Esophagus muscularis mucosa (tissue), 4 donors: Measurements from ENCODE around the gene KIAA1958. TPM values are rescaled to one million over a fixed set of nuclear protein-coding genes. Genes with fewer than 3 reads are reported as not detected.

Experiments
- DNase-seq: peaks from one replicate; pipeline ENCODE4 v3.0.0-alpha.2; 2017; ENCODE audit errors: extremely low spot score
- H3K27ac ChIP-seq, 4 donors: fragments of 200-600 bp; sonication (generic); replicated peaks in 1 of 4; 1 replicate in 3 of 4; 2 replicates in 1 of 4; pipeline ENCODE4 v1.5.1; 2016 to 2019; ENCODE audit warnings: mild to moderate bottlenecking in 1 of 4
- H3K27me3 ChIP-seq, 4 donors: fragments of 200-600 bp; sonication (generic); one replicate each; pipeline versions ENCODE4 v1.5.1 to v1.6.0; 2016 to 2019
- H3K36me3 ChIP-seq, 4 donors: fragments of 200-600 bp; sonication (generic); one replicate each; pipeline ENCODE4 v1.5.1; 2016 to 2019
- H3K4me1 ChIP-seq, 4 donors: fragments of 200-600 bp; sonication (generic); one replicate each; pipeline ENCODE4 v1.5.1; 2016 to 2019
- H3K4me3 ChIP-seq, 4 donors: fragments of 200-600 bp; sonication (generic); 1 replicate in 2 of 4; 2 replicates in 2 of 4; pipeline ENCODE4 v1.5.1; 2016 to 2019; ENCODE audit warnings: mild to moderate bottlenecking in 4 of 4, moderate library complexity in 1 of 4
- H3K9me3 ChIP-seq, 4 donors: fragments of 200-600 bp; sonication (generic); 1 replicate in 3 of 4; 2 replicates in 1 of 4; pipeline ENCODE4 v1.5.1; 2016 to 2019
- CTCF ChIP-seq, 3 experiments: fragments of 200-600 bp in 2 of 3; fragments of 450-650 bp in 1 of 3; sonication (generic) in 2 of 3; IDR thresholded peaks; one replicate each; pipeline ENCODE4 v1.5.1; 2017 to 2019; ENCODE audit warnings: antibody characterized with exemption in 3 of 3, mild to moderate bottlenecking in 2 of 3, moderate library complexity in 1 of 3
- EP300 ChIP-seq: sonication (generic); formaldehyde crosslinking; IDR thresholded peaks from one replicate; pipeline ENCODE4 v1.6.1; 2017; ENCODE audit warnings: antibody characterized with exemption
- POLR2A ChIP-seq: fragments of 450-650 bp; IDR thresholded peaks from one replicate; pipeline ENCODE4 v1.6.1; 2017; ENCODE audit warnings: antibody characterized with exemption, moderate library complexity, mild to moderate bottlenecking, low read depth
- POLR2AphosphoS5 ChIP-seq, 2 donors: sonication (generic); formaldehyde crosslinking; IDR thresholded peaks; one replicate each; pipeline ENCODE4 v1.6.1; 2017; ENCODE audit warnings: antibody characterized with exemption in 2 of 2
- WGBS: methylation state at CpG from one replicate; pipeline ENCODE4 v1.1.5; 2018; 5-methylcytosine and 5-hydroxymethylcytosine counted together
- intact Hi-C: fragments of 100-400 bp; cut with DNase I; formaldehyde crosslinking; loops from one replicate; pipeline ENCODE4 v1.15.1; 2023
- total RNA-seq, 4 donors: library from RNA; depleted of rRNA; stranded (reverse); fragments of >200 nt; gene quantifications; one replicate each; pipeline versions ENCODE4 v1.1.0 to v1.2.1, GENCODE V29; 2016

The KIAA1958 gene
- total RNA-seq, 4 donors from 2014 or later, result 2.2 to 5.8 (median 3.2) TPM

DNA sequence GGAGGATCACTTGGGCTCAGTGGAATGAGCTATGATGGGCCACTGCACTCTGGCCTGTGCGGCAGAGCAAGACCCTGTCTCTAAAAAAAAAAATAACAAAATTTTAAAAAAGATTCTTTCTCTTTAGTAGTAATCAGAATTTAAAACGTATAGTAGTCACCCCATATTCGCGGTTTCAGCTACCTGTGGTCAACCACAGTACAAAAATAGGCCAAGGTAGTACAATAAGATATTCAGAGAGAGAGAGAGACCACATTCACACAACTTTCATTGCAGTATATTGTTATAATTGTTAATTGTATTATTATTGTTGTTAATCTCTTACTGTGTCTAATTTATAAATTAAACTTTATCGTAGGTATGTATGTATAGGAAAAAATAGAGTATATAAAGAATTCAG is 212.6 kb downstream of the KIAA1958 start:
- 96% methylated on average over 5 of the region's 5 CpGs for WGBS
- H3K27ac ChIP-seq, result no peak overlapping the region
- H3K4me3 ChIP-seq, result no peak overlapping the region
- TF ChIP-seq POLR2A (no peak), EP300 (no peak), CTCF (IDR thresholded peaks at IDR 0.05) (no peak), POLR2AphosphoS5 (IDR thresholded peaks at IDR 0.05) (no peak)
- no peaks in the 10 kb centered on the region for H3K4me1 ChIP-seq
- H3K36me3 ChIP-seq, result peaks cover 0 to 40% (median 14%) of the 10 kb centered on the region in 4 donors
- no peaks in the 10 kb centered on the region for H3K9me3 ChIP-seq
- intact Hi-C loops, result no loop called here
- H3K27me3 ChIP-seq, result no peaks in the 10 kb centered on the region
- no peak for DNase-seq

- intact Hi-C loops, result no loop called here
- Histone ChIP-seq H3K4me1 (no peaks in the 10 kb centered on the region), H3K4me3 (no peak overlapping the region), H3K27ac (no peak overlapping the region), H3K36me3 (peaks cover 0 to 45% (median 14%) of the 10 kb centered on the region in 4 donors), H3K27me3 (no peaks in the 10 kb centered on the region), H3K9me3 (no peaks in the 10 kb centered on the region)
- no peak for TF ChIP-seq POLR2AphosphoS5 (IDR thresholded peaks at IDR 0.05)
- TF ChIP-seq CTCF (IDR thresholded peaks at IDR 0.05), result no peak
- TF ChIP-seq POLR2A, result no peak
- no peak for TF ChIP-seq EP300
- no peak for DNase-seq
Observed at GRCh38 chr9:112700085-112700484, 213.5 kb downstream of the KIAA1958 start.

DNA sequence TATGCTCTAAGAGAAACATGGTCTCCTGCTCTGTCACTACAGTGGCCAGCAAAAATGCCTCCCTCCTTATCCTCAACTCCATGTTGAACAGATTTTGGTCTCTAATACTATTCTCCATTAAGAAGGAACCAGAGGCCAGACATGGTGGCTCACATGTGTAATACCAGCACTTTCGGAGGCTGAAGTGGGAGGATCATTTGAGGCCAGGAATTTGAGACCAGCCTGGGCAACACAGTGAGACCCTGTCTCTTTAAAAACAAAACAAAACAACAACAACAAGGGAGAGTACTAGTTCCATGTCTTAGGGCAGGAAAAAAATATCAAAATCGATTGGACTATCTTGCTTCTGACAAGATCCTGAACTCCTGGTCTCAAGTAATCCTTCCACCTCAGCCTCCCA is 216.7 kb downstream of the KIAA1958 start:
- Histone ChIP-seq H3K27me3 (no peaks in the 10 kb centered on the region), H3K4me1 (no peaks in the 10 kb centered on the region), H3K27ac (no peak overlapping the region), H3K9me3 (no peaks in the 10 kb centered on the region), H3K4me3 (no peak overlapping the region), H3K36me3 (peaks cover 0 to 24% (median 6%) of the 10 kb centered on the region in 4 donors)
- DNase-seq, result no peak
- intact Hi-C loops, result no loop called here
- no peak for TF ChIP-seq CTCF (IDR thresholded peaks at IDR 0.05)
- no peak for TF ChIP-seq POLR2A
- TF ChIP-seq POLR2AphosphoS5 (IDR thresholded peaks at IDR 0.05), result no peak
- no peak for TF ChIP-seq EP300
- WGBS, result 98% methylated on average over 2 of the region's 2 CpGs

GRCh38 chr9:112705768-112706427 is 219.3 kb downstream of the KIAA1958 start:
- peaks cover 0 to 6% (median 0%) of the 10 kb centered on the region in 4 donors for H3K4me1 ChIP-seq
- H3K36me3 ChIP-seq, result peaks cover 0 to 13% (median 4%) of the 10 kb centered on the region in 4 donors
- no peaks in the 10 kb centered on the region for H3K27me3 ChIP-seq
- H3K4me3 ChIP-seq, result no peak overlapping the region
- H3K27ac ChIP-seq, result no peak overlapping the region
- TF ChIP-seq CTCF (IDR thresholded peaks at IDR 0.05) (peak in 1 of 3 experiments; percentile 29), POLR2A (no peak)
- no peak for DNase-seq
- WGBS, result 61% methylated on average over 6 of the region's 6 CpGs
- intact Hi-C loops, result loop anchor here (5.0 kb wide), 1 partner anchor 219 kb away; the partner anchor contains the start of gene KIAA1958
- no peaks in the 10 kb centered on the region for H3K9me3 ChIP-seq
